Left renal cortex interstitium (tissue), 4 donors: Measurements from ENCODE around the gene TRIM14. TPM values are rescaled to one million over a fixed set of nuclear protein-coding genes. Genes with fewer than 3 reads are reported as not detected.

Source experiments
- DNase-seq, 4 donors: peaks; one replicate each; pipeline ENCODE4 v3.0.0-alpha.2; 2013; ENCODE audit warnings: low read depth in 4 of 4, low spot score in 2 of 4, missing footprints in 1 of 4
- polyA plus RNA-seq, 4 donors: library from polyadenylated mRNA; unstranded; fragments of 120-200 nt; gene quantifications; one replicate each; pipeline ENCODE4 v1.2.1, GENCODE V29; 2013; ENCODE audit not compliant: insufficient read length in 4 of 4

Gene TRIM14
- polyA plus RNA-seq, 4 donors: 4.5 to 7.3 (median 5.8) TPM

DNA sequence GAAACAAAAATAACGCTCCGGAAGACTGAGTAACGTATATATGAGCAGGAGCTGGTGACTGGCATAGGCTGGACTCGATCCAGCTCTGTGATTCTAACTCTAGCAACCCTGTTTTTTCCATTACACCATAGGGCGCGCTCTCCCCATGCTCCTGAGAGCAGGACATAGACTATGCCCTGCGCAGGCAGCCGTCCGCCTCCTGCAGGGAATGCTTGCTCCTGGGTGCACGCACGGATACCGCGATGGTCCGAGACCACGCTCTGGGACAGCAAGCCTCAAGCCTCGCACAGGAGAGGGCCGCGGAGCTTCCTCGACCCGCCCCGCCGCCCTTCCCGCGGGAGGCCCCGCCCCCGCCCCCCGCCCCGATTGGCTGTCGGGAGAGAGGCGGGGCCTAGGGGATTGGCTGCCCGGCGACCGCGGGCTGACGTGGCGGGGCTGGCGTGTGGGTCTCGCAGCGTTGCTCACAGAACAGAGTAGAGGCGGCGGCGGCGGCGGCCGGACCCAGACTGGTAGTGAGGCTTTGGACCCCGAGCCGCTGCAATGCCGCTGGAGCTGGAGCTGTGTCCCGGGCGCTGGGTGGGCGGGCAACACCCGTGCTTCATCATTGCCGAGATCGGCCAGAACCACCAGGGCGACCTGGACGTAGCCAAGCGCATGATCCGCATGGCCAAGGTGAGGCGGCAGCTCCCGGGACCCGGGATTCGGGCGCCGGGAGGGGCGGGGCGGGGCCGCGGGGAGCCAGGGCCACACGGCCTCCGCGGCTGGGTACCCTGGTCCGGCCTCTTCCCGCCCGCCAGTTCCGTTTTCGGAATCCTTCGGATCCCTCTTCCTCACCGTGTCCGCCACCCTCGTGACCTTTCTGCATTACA, 62.5 kb downstream of the TRIM14 start, which contains the start of gene NANS:
NANS (plus strand) TSS at position 464 of the 869 bp plus-strand sequence; CDS start at position 541, 77 bp downstream.
- peak; percentile 47 to 78 (median 66) for DNase-seq

DNA sequence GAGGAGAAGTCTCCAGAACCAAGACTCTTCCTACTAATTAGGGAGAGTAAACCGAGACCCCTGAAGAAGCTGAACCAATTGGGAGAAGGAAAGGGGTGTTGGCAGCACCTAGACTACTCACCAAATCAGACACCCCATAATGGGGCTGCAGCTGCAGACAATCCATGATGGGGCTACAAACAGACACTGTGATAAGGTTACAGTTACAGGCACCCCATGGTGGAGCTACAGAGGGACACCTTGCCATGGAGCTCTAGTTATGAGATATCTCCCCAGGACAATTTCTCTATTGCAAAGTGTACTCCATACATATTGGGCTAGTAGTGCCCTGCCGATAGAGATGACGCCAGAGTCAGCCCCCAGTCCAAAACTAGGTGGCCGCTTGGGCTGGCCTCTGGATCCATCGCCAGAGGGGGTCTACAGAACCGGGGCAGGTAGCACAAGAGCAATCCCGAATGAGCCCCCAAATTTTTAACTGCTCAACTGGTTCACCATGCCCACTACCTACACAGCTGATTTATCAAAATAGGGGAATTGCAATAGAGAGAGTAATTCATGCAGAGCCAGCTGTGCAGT, 64.6 kb downstream of the TRIM14 start:
- no peak for DNase-seq

DNA sequence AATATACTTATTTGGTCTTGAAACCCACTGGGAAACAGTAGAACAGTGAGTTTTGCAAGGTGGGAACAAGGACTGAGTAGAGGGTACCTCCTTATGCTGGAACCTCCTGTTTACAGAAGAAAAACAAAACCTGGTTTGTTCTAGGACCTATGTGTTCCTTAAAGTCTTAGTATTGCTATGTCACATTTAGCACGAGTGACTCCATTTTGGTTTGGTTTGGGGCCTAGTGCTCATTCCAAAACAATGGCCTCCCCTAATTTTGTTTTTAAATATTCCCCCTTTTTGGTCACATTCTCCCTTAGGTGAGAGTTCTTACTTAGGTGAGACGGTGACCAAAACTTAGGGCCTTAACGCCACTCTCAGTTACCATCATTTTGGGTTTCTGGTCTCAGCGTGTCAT, 68.7 kb downstream of the TRIM14 start:
- no peak for DNase-seq

GRCh38 chr9:98049288-98050072, 69.5 kb downstream of the TRIM14 start:
- DNase-seq: no peak

DNA sequence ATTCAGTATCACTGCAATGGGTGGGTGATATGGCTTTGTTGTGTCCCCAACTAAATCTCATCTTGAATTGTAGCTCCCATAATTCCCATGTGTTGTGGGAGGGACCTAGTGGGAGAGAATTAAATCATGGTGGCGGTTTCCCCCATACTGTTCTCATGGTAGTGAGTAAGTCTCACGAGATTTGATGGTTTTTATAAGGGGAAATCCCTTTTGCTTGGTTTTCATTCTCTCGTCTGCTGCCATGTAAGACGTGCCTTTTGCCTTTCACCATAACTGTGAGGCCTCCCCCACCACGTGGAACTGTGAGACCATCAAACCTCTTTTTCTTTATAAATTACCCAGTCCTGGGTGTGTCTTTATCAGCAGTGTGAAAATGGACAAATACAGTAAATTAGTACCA, 72.0 kb downstream of the TRIM14 start:
- no peak for DNase-seq

DNA sequence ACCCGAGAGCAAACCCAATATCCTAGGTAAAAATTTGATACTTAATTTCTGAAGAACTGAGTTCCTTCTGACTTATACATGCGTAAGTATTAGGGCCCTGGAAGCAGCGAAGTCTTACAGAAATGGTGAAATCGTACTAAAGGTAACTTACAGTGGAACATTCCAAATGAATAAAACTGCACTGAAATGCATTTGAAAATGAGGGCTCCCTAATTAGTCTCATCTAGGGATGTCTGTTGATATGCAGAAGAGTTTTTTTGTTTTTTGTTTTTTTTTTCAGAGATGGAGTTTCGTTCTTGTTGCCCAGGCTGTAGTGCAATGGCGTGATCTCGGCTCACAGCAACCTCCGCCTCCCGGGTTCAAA, 72.9 kb downstream of the TRIM14 start:
- DNase-seq: no peak

GRCh38 chr9:98045234-98046179, 73.5 kb downstream of the TRIM14 start:
- no peak for DNase-seq

DNA sequence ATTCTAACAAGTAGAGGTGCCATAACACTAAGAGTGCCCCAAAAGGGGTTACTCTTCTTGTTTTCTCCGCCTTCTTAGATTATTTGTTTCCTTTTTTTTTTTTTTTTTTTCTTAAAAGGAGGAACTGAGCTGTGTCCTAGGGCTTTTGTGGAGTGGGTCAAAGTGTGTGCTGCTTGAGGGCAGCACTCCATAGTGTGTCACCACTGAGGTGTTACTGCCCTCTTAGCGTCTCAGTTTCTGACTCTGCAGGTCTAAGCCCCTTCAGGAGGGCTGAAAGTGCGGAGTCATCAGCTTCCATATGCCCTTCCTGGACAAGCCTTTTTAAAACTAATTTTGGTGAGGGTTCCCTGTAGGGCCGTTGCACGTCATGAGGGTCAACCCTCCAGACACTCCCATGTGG, 75.1 kb downstream of the TRIM14 start:
- DNase-seq: no peak

DNA sequence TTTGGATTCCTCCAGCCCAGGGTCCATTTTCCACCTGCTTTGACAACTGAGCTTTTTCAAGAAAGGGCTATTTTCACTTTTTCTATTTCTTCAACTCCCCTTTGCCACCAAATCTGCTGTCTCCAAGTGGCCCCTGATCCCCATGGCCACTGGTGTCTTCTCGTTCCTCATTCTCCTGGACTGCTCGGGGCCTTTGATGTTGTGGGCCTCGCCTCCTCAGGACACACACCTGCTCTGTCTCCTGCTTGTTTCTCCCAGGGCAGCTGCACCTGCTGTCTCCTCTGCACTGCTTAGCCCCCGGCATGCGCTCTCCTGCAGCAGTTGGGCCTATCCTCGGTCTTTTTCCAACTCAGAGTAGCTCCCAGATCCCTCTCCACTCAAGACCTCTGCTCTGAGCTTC, 78.8 kb downstream of the TRIM14 start:
- no peak for DNase-seq

- DNase-seq: no peak
Observed at GRCh38 chr9:98039607-98040017, 79.4 kb downstream of the TRIM14 start.

- DNase-seq: no peak
Observed at GRCh38 chr9:98038958-98039357, 80.1 kb downstream of the TRIM14 start.

GRCh38 chr9:98037357-98037756, 81.7 kb downstream of the TRIM14 start:
- DNase-seq: no peak

- peak in 3 of 4 donors; percentile 36 to 63 (median 49) for DNase-seq
Observed at GRCh38 chr9:98034593-98035546, 84.2 kb downstream of the TRIM14 start.

DNA sequence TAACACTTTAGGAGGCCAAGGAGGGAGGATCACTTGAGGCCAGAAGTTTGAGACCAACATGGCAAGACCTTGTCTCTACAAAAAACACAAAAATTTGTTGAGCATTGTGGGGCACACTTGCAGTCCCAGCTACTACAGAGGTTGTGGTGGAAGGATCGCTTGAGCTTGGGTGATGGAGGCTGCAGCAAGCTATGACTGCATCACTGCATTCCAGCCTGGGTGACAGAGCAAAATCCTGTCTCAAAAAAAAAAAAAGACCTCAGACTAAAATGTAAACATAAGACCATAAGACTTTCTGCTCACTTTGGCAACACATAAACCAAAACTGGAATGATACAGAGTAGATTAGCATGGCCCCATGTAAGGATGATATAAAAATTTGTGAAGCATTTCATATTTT, 87.1 kb downstream of the TRIM14 start:
- no peak for DNase-seq

DNA sequence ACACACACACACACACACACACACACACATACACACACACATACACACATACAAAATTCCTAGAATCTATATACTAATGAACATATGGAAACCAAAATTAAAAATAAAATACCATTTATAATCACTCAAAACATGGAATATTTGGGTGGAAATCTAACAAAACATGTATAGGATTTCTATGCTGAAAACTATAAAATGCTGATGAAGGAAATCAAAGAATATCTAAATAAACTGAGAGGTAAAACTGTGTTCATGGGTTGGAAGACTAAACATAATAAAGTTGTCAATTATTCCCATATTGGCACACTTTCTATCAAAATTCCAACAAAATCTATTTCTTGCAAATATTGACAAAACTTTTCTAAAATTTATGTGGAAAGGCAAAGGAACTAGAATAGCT, 87.9 kb downstream of the TRIM14 start:
- DNase-seq: no peak

GRCh38 chr9:98024702-98025101, 94.3 kb downstream of the TRIM14 start:
- DNase-seq: no peak

- no peak for DNase-seq
Observed at GRCh38 chr9:98022447-98022846, 96.6 kb downstream of the TRIM14 start.

- no peak for DNase-seq
Observed at GRCh38 chr9:98021306-98022040, 97.5 kb downstream of the TRIM14 start.
